Ishikawa (cell line): Measurements from ENCODE around the gene TNFRSF12A.

Experiments
- EP300 ChIP-seq: IDR thresholded peaks from 2 replicates; pipeline ENCODE4 v1.6.1; 2012; ENCODE audit warnings: borderline replicate concordance
- NFIC ChIP-seq: IDR thresholded peaks from 2 replicates; pipeline ENCODE4 v1.6.1; 2012

- TF ChIP-seq EP300 (no peak), NFIC (no peak)
Observed at GRCh38 chr16:3028716-3029319, 8.7 kb downstream of the TNFRSF12A start.
